ENCODE data around the gene DENND2A.
A peak's percentile ranks its signal among the peaks of the same experiment; 100 is the strongest.
"Not testable (repeated sequence)": the region's sequence is repeated elsewhere in the genome, so short reads cannot be mapped to it uniquely, and the experiment has no call there.

Gene DENND2A

DNA sequence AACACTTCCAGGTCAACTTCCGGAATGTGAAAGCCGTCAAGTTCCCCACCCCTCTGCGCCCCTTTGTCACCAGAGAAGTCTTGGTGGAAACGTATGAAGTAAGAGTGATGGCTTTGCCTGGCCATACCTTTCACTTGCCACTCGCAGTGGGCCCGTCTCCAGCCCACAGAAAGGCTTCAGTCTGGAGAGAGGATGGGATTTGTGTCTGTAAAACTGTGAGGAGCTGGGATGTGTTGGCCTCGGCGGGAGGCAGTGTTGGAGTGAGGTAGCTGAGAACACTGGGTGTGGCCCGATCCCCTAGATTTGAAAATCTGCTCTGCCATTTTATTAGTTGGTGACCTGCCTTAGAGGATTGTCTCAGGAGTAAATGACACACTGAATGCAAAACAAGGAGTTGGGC, 38.6 kb upstream of the DENND2A start:
- DNase-seq (ENCODE audit: low read depth): no peak
- Histone ChIP-seq H3K9me3 (ENCODE audit: control insufficient read depth, low read length) (no peaks in the 10 kb centered on the region), H3K36me3 (ENCODE audit: control insufficient read depth, insufficient read depth, low read length, severe bottlenecking) (peaks cover 40% of the 10 kb centered on the region), H3K4me3 (ENCODE audit: low read length) (no peak overlapping the region), H3K4me1 (ENCODE audit: control insufficient read depth, insufficient read depth, low read length) (peaks cover 16% of the 10 kb centered on the region), H3K27me3 (replicated peaks; ENCODE audit: control insufficient read depth, insufficient read depth, low read length) (no peaks in the 10 kb centered on the region), H3K9ac (ENCODE audit: low read length) (no peak overlapping the region)

GRCh38 chr7:140678816-140679130, 38.2 kb upstream of the DENND2A start:
- Histone ChIP-seq H3K36me3 (ENCODE audit: control insufficient read depth, insufficient read depth, low read length, severe bottlenecking) (peaks cover 36% of the 10 kb centered on the region), H3K4me3 (ENCODE audit: low read length) (no peak overlapping the region), H3K9ac (ENCODE audit: low read length) (no peak overlapping the region), H3K9me3 (ENCODE audit: control insufficient read depth, low read length) (no peaks in the 10 kb centered on the region), H3K27me3 (replicated peaks; ENCODE audit: control insufficient read depth, insufficient read depth, low read length) (no peaks in the 10 kb centered on the region), H3K4me1 (ENCODE audit: control insufficient read depth, insufficient read depth, low read length) (peaks cover 20% of the 10 kb centered on the region)
- DNase-seq (ENCODE audit: low read depth): no peak

DNA sequence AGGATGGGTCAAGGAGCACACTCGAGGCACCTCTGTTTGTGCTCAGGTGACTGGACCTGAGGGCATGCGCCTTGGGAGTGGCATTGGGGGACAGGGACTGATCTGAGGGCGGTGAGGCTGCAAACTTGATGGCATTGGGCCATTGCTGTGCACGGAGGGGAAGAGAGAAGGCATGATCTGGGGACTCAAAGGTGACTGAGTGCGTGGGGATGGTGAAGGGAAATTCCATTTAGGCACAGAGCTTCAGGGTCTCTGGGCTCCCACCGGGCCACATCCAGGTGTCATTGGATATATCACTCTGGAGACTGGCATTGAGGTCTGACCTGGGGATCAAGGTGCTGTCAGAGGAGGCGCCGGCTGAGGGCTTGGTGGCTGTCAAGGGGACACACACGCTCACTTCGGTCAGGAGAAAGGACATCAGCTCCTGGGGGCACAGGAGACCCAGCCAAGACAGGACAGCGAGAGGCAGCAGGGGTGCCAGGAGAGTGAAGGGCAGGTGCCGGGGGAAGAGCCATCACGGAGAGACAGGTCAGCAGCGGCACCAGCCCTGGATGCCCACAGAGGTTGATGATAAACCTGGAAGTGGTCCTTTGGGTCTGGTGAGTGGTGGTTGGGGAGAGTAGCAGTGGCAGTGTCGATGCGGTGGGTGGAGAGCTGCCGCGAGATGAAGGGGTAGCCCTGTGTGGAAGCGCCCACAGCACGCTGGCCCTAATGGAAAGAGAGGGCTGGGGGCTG, 37.6 kb upstream of the DENND2A start:
- H3K27me3 ChIP-seq (replicated peaks; ENCODE audit: control insufficient read depth, insufficient read depth, low read length): no peaks in the 10 kb centered on the region
- H3K36me3 ChIP-seq (ENCODE audit: control insufficient read depth, insufficient read depth, low read length, severe bottlenecking): peaks cover 30% of the 10 kb centered on the region
- no peak overlapping the region for H3K4me3 ChIP-seq (ENCODE audit: low read length)
- H3K9me3 ChIP-seq (ENCODE audit: control insufficient read depth, low read length): no peaks in the 10 kb centered on the region
- H3K9ac ChIP-seq (ENCODE audit: low read length): no peak overlapping the region
- no peak for DNase-seq (ENCODE audit: low read depth)
- peaks cover 24% of the 10 kb centered on the region for H3K4me1 ChIP-seq (ENCODE audit: control insufficient read depth, insufficient read depth, low read length)

GRCh38 chr7:140677496-140677895, 36.9 kb upstream of the DENND2A start:
- Histone ChIP-seq H3K9ac (ENCODE audit: low read length) (no peak overlapping the region), H3K4me3 (ENCODE audit: low read length) (no peak overlapping the region), H3K36me3 (ENCODE audit: control insufficient read depth, insufficient read depth, low read length, severe bottlenecking) (peaks cover 29% of the 10 kb centered on the region), H3K9me3 (ENCODE audit: control insufficient read depth, low read length) (no peaks in the 10 kb centered on the region), H3K4me1 (ENCODE audit: control insufficient read depth, insufficient read depth, low read length) (peaks cover 24% of the 10 kb centered on the region), H3K27me3 (replicated peaks; ENCODE audit: control insufficient read depth, insufficient read depth, low read length) (no peaks in the 10 kb centered on the region)
- no peak for DNase-seq (ENCODE audit: low read depth)

GRCh38 chr7:140676956-140677355, 36.3 kb upstream of the DENND2A start:
- H3K27me3 ChIP-seq (replicated peaks; ENCODE audit: control insufficient read depth, insufficient read depth, low read length); H3K4me3 ChIP-seq (ENCODE audit: low read length); H3K9ac ChIP-seq (ENCODE audit: low read length); H3K9me3 ChIP-seq (ENCODE audit: control insufficient read depth, low read length); DNase-seq (ENCODE audit: low read depth): not testable (repeated sequence)
- Histone ChIP-seq H3K36me3 (ENCODE audit: control insufficient read depth, insufficient read depth, low read length, severe bottlenecking) (peaks cover 25% of the 10 kb centered on the region), H3K4me1 (ENCODE audit: control insufficient read depth, insufficient read depth, low read length) (peaks cover 24% of the 10 kb centered on the region)

DNA sequence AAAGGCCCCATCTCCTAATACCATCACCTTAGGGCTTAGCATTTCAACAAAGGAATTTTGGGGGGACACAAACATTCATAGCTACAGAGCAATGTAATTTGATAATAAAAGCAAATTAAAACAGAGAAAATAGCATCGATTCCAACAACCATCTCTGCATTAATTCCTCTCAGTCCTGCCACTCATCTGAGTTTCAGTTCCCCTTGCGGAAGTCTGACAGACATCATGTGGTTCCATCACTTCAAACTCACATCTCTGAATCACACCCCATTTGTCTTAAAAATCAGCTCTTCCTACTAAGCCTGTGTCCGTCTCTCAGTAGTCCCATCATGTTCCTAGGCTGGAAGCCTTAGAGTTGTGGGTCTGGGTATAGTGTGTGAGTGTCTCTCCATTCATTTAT, 35.7 kb upstream of the DENND2A start:
- peaks cover 24% of the 10 kb centered on the region for H3K4me1 ChIP-seq (ENCODE audit: control insufficient read depth, insufficient read depth, low read length)
- H3K4me3 ChIP-seq (ENCODE audit: low read length): no peak overlapping the region
- H3K9me3 ChIP-seq (ENCODE audit: control insufficient read depth, low read length): no peaks in the 10 kb centered on the region
- H3K9ac ChIP-seq (ENCODE audit: low read length): no peak overlapping the region
- DNase-seq (ENCODE audit: low read depth): no peak
- no peaks in the 10 kb centered on the region for H3K27me3 ChIP-seq (replicated peaks; ENCODE audit: control insufficient read depth, insufficient read depth, low read length)
- peaks cover 24% of the 10 kb centered on the region for H3K36me3 ChIP-seq (ENCODE audit: control insufficient read depth, insufficient read depth, low read length, severe bottlenecking)

DNA sequence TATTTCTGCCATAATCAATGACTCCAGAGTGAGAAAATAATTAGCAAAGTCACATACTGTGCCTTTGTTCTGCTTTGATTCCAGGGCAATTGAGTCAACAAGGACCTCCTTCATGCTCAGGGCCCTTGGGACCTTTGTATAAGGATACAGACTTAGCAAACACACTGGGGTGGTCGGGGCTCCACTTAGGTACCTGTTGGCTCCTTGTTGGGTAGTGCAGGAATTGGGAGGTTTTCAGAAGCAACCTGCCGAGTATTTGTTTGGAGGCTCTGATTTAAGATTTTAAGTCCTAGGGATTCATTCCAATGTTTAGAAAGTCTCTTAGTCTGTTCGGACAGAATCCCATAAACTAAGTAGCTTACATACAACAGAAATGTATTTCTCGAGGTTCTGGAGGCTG, 35.1 kb upstream of the DENND2A start:
- Histone ChIP-seq H3K36me3 (ENCODE audit: control insufficient read depth, insufficient read depth, low read length, severe bottlenecking) (peaks cover 20% of the 10 kb centered on the region), H3K4me1 (ENCODE audit: control insufficient read depth, insufficient read depth, low read length) (peaks cover 24% of the 10 kb centered on the region), H3K9ac (ENCODE audit: low read length) (peak overlapping the region; percentile 30), H3K4me3 (ENCODE audit: low read length) (peak overlapping the region; percentile 2), H3K27me3 (replicated peaks; ENCODE audit: control insufficient read depth, insufficient read depth, low read length) (no peaks in the 10 kb centered on the region), H3K9me3 (ENCODE audit: control insufficient read depth, low read length) (no peaks in the 10 kb centered on the region)
- no peak for DNase-seq (ENCODE audit: low read depth)

DNA sequence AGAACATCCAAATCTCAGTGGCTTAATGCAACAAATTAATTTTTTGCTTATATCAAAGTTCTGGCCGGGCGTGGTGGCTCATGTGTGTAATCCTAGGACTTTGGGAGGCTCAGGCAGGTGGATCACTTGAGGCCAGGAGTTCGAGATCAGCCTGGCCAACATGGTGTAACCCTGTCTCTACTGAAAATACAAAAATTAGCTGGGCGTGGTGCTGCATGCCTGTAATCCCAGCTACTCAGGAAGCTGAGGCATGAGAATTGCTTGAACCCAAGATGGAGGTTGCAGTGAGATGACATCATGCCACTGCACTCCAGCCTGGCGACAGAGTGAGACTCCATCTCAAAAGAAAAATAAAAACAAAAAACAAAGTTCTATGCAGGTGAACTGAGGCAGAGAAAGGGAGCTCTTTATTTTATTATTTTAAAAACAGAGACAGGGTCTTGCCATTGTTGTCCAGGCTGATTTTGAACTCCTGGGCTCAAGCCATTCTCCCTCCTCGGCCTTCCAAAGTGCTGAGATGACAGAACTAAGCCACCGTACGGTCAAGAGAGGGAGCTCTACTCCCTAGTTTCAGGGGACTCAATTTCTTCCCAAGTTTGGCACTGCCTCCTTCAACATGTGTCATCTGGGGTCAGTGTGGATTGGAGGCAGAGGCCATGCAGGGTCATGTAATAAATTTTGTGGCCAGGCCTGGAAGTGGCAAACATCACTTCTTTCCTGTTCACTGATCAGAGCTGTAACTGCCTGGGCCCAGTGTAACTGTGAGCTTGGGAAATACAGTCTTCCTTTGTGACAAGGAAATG, 34.5 kb upstream of the DENND2A start:
- Histone ChIP-seq H3K4me1 (ENCODE audit: control insufficient read depth, insufficient read depth, low read length) (peaks cover 24% of the 10 kb centered on the region), H3K36me3 (ENCODE audit: control insufficient read depth, insufficient read depth, low read length, severe bottlenecking) (peaks cover 14% of the 10 kb centered on the region), H3K9ac (ENCODE audit: low read length) (peak overlapping the region; percentile 30), H3K4me3 (ENCODE audit: low read length) (peak overlapping the region; percentile 2), H3K27me3 (replicated peaks; ENCODE audit: control insufficient read depth, insufficient read depth, low read length) (no peaks in the 10 kb centered on the region), H3K9me3 (ENCODE audit: control insufficient read depth, low read length) (no peaks in the 10 kb centered on the region)
- DNase-seq (ENCODE audit: low read depth): peak; percentile 55

- no peak for DNase-seq (ENCODE audit: low read depth)
- Histone ChIP-seq H3K4me1 (ENCODE audit: control insufficient read depth, insufficient read depth, low read length) (peaks cover 24% of the 10 kb centered on the region), H3K36me3 (ENCODE audit: control insufficient read depth, insufficient read depth, low read length, severe bottlenecking) (peaks cover 12% of the 10 kb centered on the region), H3K4me3 (ENCODE audit: low read length) (no peak overlapping the region), H3K9ac (ENCODE audit: low read length) (no peak overlapping the region), H3K27me3 (replicated peaks; ENCODE audit: control insufficient read depth, insufficient read depth, low read length) (no peaks in the 10 kb centered on the region), H3K9me3 (ENCODE audit: control insufficient read depth, low read length) (no peaks in the 10 kb centered on the region)
Measured at GRCh38 chr7:140674356-140674800, 33.8 kb upstream of the DENND2A start.

- DNase-seq (ENCODE audit: low read depth): no peak
- no peaks in the 10 kb centered on the region for H3K9me3 ChIP-seq (ENCODE audit: control insufficient read depth, low read length)
- peaks cover 6% of the 10 kb centered on the region for H3K36me3 ChIP-seq (ENCODE audit: control insufficient read depth, insufficient read depth, low read length, severe bottlenecking)
- H3K27me3 ChIP-seq (replicated peaks; ENCODE audit: control insufficient read depth, insufficient read depth, low read length): no peaks in the 10 kb centered on the region
- peak overlapping the region; percentile 84 for H3K4me3 ChIP-seq (ENCODE audit: low read length)
- peaks cover 24% of the 10 kb centered on the region for H3K4me1 ChIP-seq (ENCODE audit: control insufficient read depth, insufficient read depth, low read length)
- peak overlapping the region; percentile 87 for H3K9ac ChIP-seq (ENCODE audit: low read length)
Measured at GRCh38 chr7:140673774-140674155, 33.2 kb upstream of the DENND2A start.

GRCh38 chr7:140673063-140673773, 32.6 kb upstream of the DENND2A start:
- peak overlapping the region; percentile 84 for H3K4me3 ChIP-seq (ENCODE audit: low read length)
- no peaks in the 10 kb centered on the region for H3K9me3 ChIP-seq (ENCODE audit: control insufficient read depth, low read length)
- H3K27me3 ChIP-seq (replicated peaks; ENCODE audit: control insufficient read depth, insufficient read depth, low read length): no peaks in the 10 kb centered on the region
- H3K4me1 ChIP-seq (ENCODE audit: control insufficient read depth, insufficient read depth, low read length): peaks cover 24% of the 10 kb centered on the region
- peak; percentile 56 for DNase-seq (ENCODE audit: low read depth)
- peak overlapping the region; percentile 87 for H3K9ac ChIP-seq (ENCODE audit: low read length)
- H3K36me3 ChIP-seq (ENCODE audit: control insufficient read depth, insufficient read depth, low read length, severe bottlenecking): peaks cover 6% of the 10 kb centered on the region

Data from adipocyte (in vitro differentiated cells).